GM23338 (cell line): ENCODE measurements around the gene SMIM43. TPM values are rescaled to one million over a fixed set of nuclear protein-coding genes. Genes with fewer than 3 reads are reported as not detected.

Source experiments
- ATAC-seq: fragments of 200-7000 bp; cut with Tn5 transposase; 3 replicates; pipeline ENCODE4 v1.9.1; 2020
- DNase-seq: peaks from one replicate; pipeline ENCODE4 v3.0.0-alpha.2; 2015; ENCODE audit warnings: low spot score
- H2AFZ ChIP-seq: fragments of 200-600 bp; sonication (generic); 2 replicates; pipeline ENCODE4 v1.8.0; 2016; ENCODE audit warnings: antibody characterized with exemption, mild to moderate bottlenecking, moderate library complexity
- H3F3A ChIP-seq: fragments of 200-600 bp; sonication (generic); replicated peaks from 2 replicates; pipeline ENCODE4 v1.8.0; 2017; ENCODE audit warnings: antibody characterized with exemption, mixed run types, low read depth
- H3K27ac ChIP-seq: fragments of 200-600 bp; sonication (generic); 2 replicates; pipeline ENCODE4 v1.6.1; 2016; ENCODE audit warnings: low read depth
- H3K27me3 ChIP-seq: fragments of 200-600 bp; sonication (generic); 2 replicates; pipeline ENCODE4 v1.8.0; 2016; ENCODE audit warnings: mild to moderate bottlenecking, mixed run types, moderate library complexity; ENCODE audit not compliant: insufficient read depth
- H3K36me3 ChIP-seq: fragments of 200-600 bp; sonication (generic); 2 replicates; pipeline ENCODE4 v1.8.0; 2016; ENCODE audit warnings: mild to moderate bottlenecking; ENCODE audit not compliant: insufficient read depth
- H3K4me1 ChIP-seq: fragments of 200-600 bp; sonication (generic); 2 replicates; pipeline ENCODE4 v1.8.0; 2016; ENCODE audit warnings: mild to moderate bottlenecking, moderate library complexity; ENCODE audit not compliant: insufficient read depth
- H3K4me2 ChIP-seq: fragments of 200-600 bp; sonication (generic); 2 replicates; pipeline ENCODE4 v1.7.1; 2017; ENCODE audit warnings: mixed run types
- H3K4me3 ChIP-seq: fragments of 200-600 bp; sonication (generic); 2 replicates; pipeline ENCODE4 v1.6.1; 2016; ENCODE audit warnings: mixed run types
- H3K79me2 ChIP-seq: fragments of 200-600 bp; sonication (generic); replicated peaks from 2 replicates; pipeline ENCODE4 v1.8.0; 2017; ENCODE audit warnings: mild to moderate bottlenecking; ENCODE audit not compliant: insufficient read depth
- H3K9me2 ChIP-seq: fragments of 200-600 bp; sonication (generic); 2 replicates; pipeline ENCODE4 v1.8.0; 2017; ENCODE audit not compliant: insufficient read depth
- H4K20me1 ChIP-seq: fragments of 200-600 bp; sonication (generic); replicated peaks from 2 replicates; pipeline ENCODE4 v1.8.0; 2017; ENCODE audit warnings: mild to moderate bottlenecking; ENCODE audit not compliant: insufficient read depth
- H3K27ac Mint-ChIP-seq: 2 replicates; pipeline ENCODE4 v1.8.0; 2020; ENCODE audit warnings: inconsistent platforms, mild to moderate bottlenecking, moderate library complexity, mixed read lengths
- H3K27me3 Mint-ChIP-seq: 3 replicates; pipeline ENCODE4 v1.8.0; 2022; ENCODE audit warnings: low read depth, mild to moderate bottlenecking, moderate library complexity, mixed read lengths, inconsistent platforms; ENCODE audit not compliant: insufficient read depth, poor library complexity
- H3K36me3 Mint-ChIP-seq: 3 replicates; pipeline ENCODE4 v1.8.0; 2021; ENCODE audit warnings: low read depth, mild to moderate bottlenecking, inconsistent platforms, moderate library complexity, mixed read lengths
- H3K4me1 Mint-ChIP-seq: 3 replicates; pipeline ENCODE4 v1.8.0; 2020; ENCODE audit warnings: mild to moderate bottlenecking, inconsistent platforms, mixed read lengths
- H3K4me3 Mint-ChIP-seq: 3 replicates; pipeline ENCODE4 v1.8.0; 2021; ENCODE audit warnings: moderate library complexity, mild to moderate bottlenecking, inconsistent platforms, mixed read lengths
- H3K9me3 Mint-ChIP-seq: 3 replicates; pipeline ENCODE4 v1.8.0; 2020; ENCODE audit warnings: moderate library complexity, mild to moderate bottlenecking, inconsistent platforms, mixed read lengths
- CREB1 ChIP-seq: fragments of 250-450 bp; sonication (Bioruptor Pico); IDR thresholded peaks from 2 replicates; pipeline ENCODE4 v1.5.0; 2020; ENCODE audit warnings: low read depth, mild to moderate bottlenecking, moderate library complexity
- EZH2phosphoT487 ChIP-seq: fragments of 200-600 bp; sonication (generic); IDR thresholded peaks from one replicate; pipeline ENCODE4 v1.8.1; 2018; ENCODE audit warnings: antibody characterized with exemption; ENCODE audit not compliant: unreplicated experiment
- NANOG ChIP-seq: IDR thresholded peaks from 2 replicates; pipeline ENCODE4 v1.6.1; 2016; ENCODE audit warnings: antibody characterized with exemption, borderline replicate concordance
- POLR2AphosphoS5 ChIP-seq: IDR thresholded peaks from 2 replicates; pipeline ENCODE4 v1.6.1; 2016; ENCODE audit warnings: antibody characterized with exemption, low read depth
- STAT1 ChIP-seq: IDR thresholded peaks from one replicate; pipeline ENCODE4 v1.6.1; 2016; ENCODE audit warnings: antibody characterized with exemption; ENCODE audit not compliant: unreplicated experiment
- ZNF331 ChIP-seq: fragments of 250-450 bp; sonication (Bioruptor Pico); IDR thresholded peaks from 2 replicates; pipeline ENCODE4 v1.5.0; 2020; ENCODE audit warnings: low read depth, mild to moderate bottlenecking, moderate library complexity
- ZNF462 ChIP-seq: fragments of 250-450 bp; sonication (Bioruptor Pico); IDR thresholded peaks from 2 replicates; pipeline ENCODE4 v1.5.0; 2020; ENCODE audit warnings: mild to moderate bottlenecking, moderate library complexity
- polyA plus RNA-seq: library from polyadenylated mRNA; unstranded; fragments of >200 nt; fragmentation: Nextera tagmentation; extraction: Ambion mirVana; gene quantifications from 2 replicates; pipeline ENCODE4 v1.2.1, GENCODE V29; 2016
- total RNA-seq: library from RNA; depleted of rRNA; stranded (reverse); fragments of >200 nt; shearing (Covaris generic); gene quantifications from 2 replicates; pipeline ENCODE4 v1.2.3, GENCODE V29; 2014
- TF ChIP-seq, protein P1 (sequence below), 2 experiments: fragments of 200-600 bp in 1 of 2; sonication (generic) in 1 of 2; conservative IDR thresholded peaks; 2 replicates each; pipeline versions ENCODE4 v1.5.1 to v1.6.1; 2016 to 2017; ENCODE audit warnings: antibody characterized with exemption in 2 of 2, low read depth in 2 of 2, mild to moderate bottlenecking in 2 of 2, moderate library complexity in 1 of 2
- TF ChIP-seq, protein P2 (sequence below): IDR thresholded peaks from one replicate; pipeline ENCODE4 v1.6.1; 2018; ENCODE audit warnings: antibody characterized with exemption; ENCODE audit not compliant: unreplicated experiment
- TF ChIP-seq, protein P3 (sequence below): IDR thresholded peaks from 2 replicates; pipeline ENCODE4 v1.6.1; 2016; ENCODE audit warnings: antibody characterized with exemption

The SMIM43 gene
- total and polyA plus RNA-seq, 2 experiments from 2014 or later: 0.26 to 0.56 TPM

- TF ChIP-seq ZNF462 (CRISPR knock-in tag) (no peak), EZH2phosphoT487 (no peak)
Observed at GRCh38 chr4:121740796-121741409, 24.1 kb downstream of the SMIM43 start (continued).

- Histone ChIP-seq H3K4me3 (no peak overlapping the region), H3K79me2 (no peaks in the 10 kb centered on the region), H3K4me1 (peaks cover 16% of the 10 kb centered on the region), H4K20me1 (no peaks in the 10 kb centered on the region), H3K27me3 (peaks cover 30% of the 10 kb centered on the region; the same call in 1 of the 2 replicates), H2AFZ (no peak overlapping the region), H3F3A (no peaks in the 10 kb centered on the region), H3K9me2 (no peaks in the 10 kb centered on the region), H3K4me2 (no peak overlapping the region), H3K27ac (no peak overlapping the region), H3K36me3 (no peaks in the 10 kb centered on the region)
- Mint-ChIP-seq H3K36me3 (no peaks in the 10 kb centered on the region), H3K9me3 (no peaks in the 10 kb centered on the region), H3K27me3 (peaks cover 10% of the 10 kb centered on the region), H3K4me3 (no peak overlapping the region), H3K27ac (no peak overlapping the region), H3K4me1 (peaks cover 21% of the 10 kb centered on the region)
- no peak for ATAC-seq
- no peak for DNase-seq
- TF ChIP-seq ZNF331 (CRISPR knock-in tag): no peak
- no peak for TF ChIP-seq CREB1 (CRISPR knock-in tag)
- no peak for TF ChIP-seq STAT1
- no peak for TF ChIP-seq EZH2phosphoT487
- TF ChIP-seq, protein P1, sequence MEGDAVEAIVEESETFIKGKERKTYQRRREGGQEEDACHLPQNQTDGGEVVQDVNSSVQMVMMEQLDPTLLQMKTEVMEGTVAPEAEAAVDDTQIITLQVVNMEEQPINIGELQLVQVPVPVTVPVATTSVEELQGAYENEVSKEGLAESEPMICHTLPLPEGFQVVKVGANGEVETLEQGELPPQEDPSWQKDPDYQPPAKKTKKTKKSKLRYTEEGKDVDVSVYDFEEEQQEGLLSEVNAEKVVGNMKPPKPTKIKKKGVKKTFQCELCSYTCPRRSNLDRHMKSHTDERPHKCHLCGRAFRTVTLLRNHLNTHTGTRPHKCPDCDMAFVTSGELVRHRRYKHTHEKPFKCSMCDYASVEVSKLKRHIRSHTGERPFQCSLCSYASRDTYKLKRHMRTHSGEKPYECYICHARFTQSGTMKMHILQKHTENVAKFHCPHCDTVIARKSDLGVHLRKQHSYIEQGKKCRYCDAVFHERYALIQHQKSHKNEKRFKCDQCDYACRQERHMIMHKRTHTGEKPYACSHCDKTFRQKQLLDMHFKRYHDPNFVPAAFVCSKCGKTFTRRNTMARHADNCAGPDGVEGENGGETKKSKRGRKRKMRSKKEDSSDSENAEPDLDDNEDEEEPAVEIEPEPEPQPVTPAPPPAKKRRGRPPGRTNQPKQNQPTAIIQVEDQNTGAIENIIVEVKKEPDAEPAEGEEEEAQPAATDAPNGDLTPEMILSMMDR (conservative IDR thresholded peaks at IDR 0.05; ENCODE audit: low read depth in 2 of 2): no peak
- TF ChIP-seq, protein P2, sequence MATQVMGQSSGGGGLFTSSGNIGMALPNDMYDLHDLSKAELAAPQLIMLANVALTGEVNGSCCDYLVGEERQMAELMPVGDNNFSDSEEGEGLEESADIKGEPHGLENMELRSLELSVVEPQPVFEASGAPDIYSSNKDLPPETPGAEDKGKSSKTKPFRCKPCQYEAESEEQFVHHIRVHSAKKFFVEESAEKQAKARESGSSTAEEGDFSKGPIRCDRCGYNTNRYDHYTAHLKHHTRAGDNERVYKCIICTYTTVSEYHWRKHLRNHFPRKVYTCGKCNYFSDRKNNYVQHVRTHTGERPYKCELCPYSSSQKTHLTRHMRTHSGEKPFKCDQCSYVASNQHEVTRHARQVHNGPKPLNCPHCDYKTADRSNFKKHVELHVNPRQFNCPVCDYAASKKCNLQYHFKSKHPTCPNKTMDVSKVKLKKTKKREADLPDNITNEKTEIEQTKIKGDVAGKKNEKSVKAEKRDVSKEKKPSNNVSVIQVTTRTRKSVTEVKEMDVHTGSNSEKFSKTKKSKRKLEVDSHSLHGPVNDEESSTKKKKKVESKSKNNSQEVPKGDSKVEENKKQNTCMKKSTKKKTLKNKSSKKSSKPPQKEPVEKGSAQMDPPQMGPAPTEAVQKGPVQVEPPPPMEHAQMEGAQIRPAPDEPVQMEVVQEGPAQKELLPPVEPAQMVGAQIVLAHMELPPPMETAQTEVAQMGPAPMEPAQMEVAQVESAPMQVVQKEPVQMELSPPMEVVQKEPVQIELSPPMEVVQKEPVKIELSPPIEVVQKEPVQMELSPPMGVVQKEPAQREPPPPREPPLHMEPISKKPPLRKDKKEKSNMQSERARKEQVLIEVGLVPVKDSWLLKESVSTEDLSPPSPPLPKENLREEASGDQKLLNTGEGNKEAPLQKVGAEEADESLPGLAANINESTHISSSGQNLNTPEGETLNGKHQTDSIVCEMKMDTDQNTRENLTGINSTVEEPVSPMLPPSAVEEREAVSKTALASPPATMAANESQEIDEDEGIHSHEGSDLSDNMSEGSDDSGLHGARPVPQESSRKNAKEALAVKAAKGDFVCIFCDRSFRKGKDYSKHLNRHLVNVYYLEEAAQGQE: no peak
- TF ChIP-seq, protein P3, sequence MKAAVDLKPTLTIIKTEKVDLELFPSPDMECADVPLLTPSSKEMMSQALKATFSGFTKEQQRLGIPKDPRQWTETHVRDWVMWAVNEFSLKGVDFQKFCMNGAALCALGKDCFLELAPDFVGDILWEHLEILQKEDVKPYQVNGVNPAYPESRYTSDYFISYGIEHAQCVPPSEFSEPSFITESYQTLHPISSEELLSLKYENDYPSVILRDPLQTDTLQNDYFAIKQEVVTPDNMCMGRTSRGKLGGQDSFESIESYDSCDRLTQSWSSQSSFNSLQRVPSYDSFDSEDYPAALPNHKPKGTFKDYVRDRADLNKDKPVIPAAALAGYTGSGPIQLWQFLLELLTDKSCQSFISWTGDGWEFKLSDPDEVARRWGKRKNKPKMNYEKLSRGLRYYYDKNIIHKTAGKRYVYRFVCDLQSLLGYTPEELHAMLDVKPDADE: no peak
- no peak for TF ChIP-seq NANOG
- TF ChIP-seq POLR2AphosphoS5: no peak
Observed at GRCh38 chr4:121739575-121739974, 25.4 kb downstream of the SMIM43 start.
